NT2/D1 (cell line): ENCODE results near the gene ZFYVE9.

Source experiments
- SUZ12 ChIP-seq: IDR thresholded peaks from 2 replicates; pipeline ENCODE4 v1.6.1; 2011; ENCODE audit not compliant: insufficient read length, insufficient read depth; ENCODE audit errors: extremely low read depth
- YY1 ChIP-seq: IDR thresholded peaks from 2 replicates; pipeline ENCODE4 v1.6.1; 2011; ENCODE audit not compliant: insufficient read length, insufficient read depth
- ZNF274 ChIP-seq: IDR thresholded peaks from 2 replicates; pipeline ENCODE4 v1.6.1; 2011; ENCODE audit warnings: mild to moderate bottlenecking, low read depth, low read length

GRCh38 chr1:52321061-52321460 lies 179.2 kb downstream of the ZFYVE9 start:
- TF ChIP-seq YY1, result no peak
- no peak for TF ChIP-seq ZNF274
- TF ChIP-seq SUZ12, result no peak
